GM23338 (cell line): ENCODE data around the gene IGF2R. TPM values are rescaled to one million over a fixed set of nuclear protein-coding genes. Genes with fewer than 3 reads are reported as not detected.

Experiments
- ATAC-seq: fragments of 200-7000 bp; cut with Tn5 transposase; 3 replicates; pipeline ENCODE4 v1.9.1; 2020
- DNase-seq: peaks from one replicate; pipeline ENCODE4 v3.0.0-alpha.2; 2015; ENCODE audit warnings: low spot score
- H2AFZ ChIP-seq: fragments of 200-600 bp; sonication (generic); 2 replicates; pipeline ENCODE4 v1.8.0; 2016; ENCODE audit warnings: antibody characterized with exemption, mild to moderate bottlenecking, moderate library complexity
- H3F3A ChIP-seq: fragments of 200-600 bp; sonication (generic); replicated peaks from 2 replicates; pipeline ENCODE4 v1.8.0; 2017; ENCODE audit warnings: antibody characterized with exemption, mixed run types, low read depth
- H3K27ac ChIP-seq: fragments of 200-600 bp; sonication (generic); 2 replicates; pipeline ENCODE4 v1.6.1; 2016; ENCODE audit warnings: low read depth
- H3K27me3 ChIP-seq: fragments of 200-600 bp; sonication (generic); 2 replicates; pipeline ENCODE4 v1.8.0; 2016; ENCODE audit warnings: mild to moderate bottlenecking, mixed run types, moderate library complexity; ENCODE audit not compliant: insufficient read depth
- H3K36me3 ChIP-seq: fragments of 200-600 bp; sonication (generic); 2 replicates; pipeline ENCODE4 v1.8.0; 2016; ENCODE audit warnings: mild to moderate bottlenecking; ENCODE audit not compliant: insufficient read depth
- H3K4me1 ChIP-seq: fragments of 200-600 bp; sonication (generic); 2 replicates; pipeline ENCODE4 v1.8.0; 2016; ENCODE audit warnings: mild to moderate bottlenecking, moderate library complexity; ENCODE audit not compliant: insufficient read depth
- H3K4me2 ChIP-seq: fragments of 200-600 bp; sonication (generic); 2 replicates; pipeline ENCODE4 v1.7.1; 2017; ENCODE audit warnings: mixed run types
- H3K4me3 ChIP-seq: fragments of 200-600 bp; sonication (generic); 2 replicates; pipeline ENCODE4 v1.6.1; 2016; ENCODE audit warnings: mixed run types
- H3K79me2 ChIP-seq: fragments of 200-600 bp; sonication (generic); replicated peaks from 2 replicates; pipeline ENCODE4 v1.8.0; 2017; ENCODE audit warnings: mild to moderate bottlenecking; ENCODE audit not compliant: insufficient read depth
- H3K9me2 ChIP-seq: fragments of 200-600 bp; sonication (generic); 2 replicates; pipeline ENCODE4 v1.8.0; 2017; ENCODE audit not compliant: insufficient read depth
- H4K20me1 ChIP-seq: fragments of 200-600 bp; sonication (generic); replicated peaks from 2 replicates; pipeline ENCODE4 v1.8.0; 2017; ENCODE audit warnings: mild to moderate bottlenecking; ENCODE audit not compliant: insufficient read depth
- H3K27ac Mint-ChIP-seq: 2 replicates; pipeline ENCODE4 v1.8.0; 2020; ENCODE audit warnings: inconsistent platforms, mild to moderate bottlenecking, moderate library complexity, mixed read lengths
- H3K27me3 Mint-ChIP-seq: 3 replicates; pipeline ENCODE4 v1.8.0; 2022; ENCODE audit warnings: low read depth, mild to moderate bottlenecking, moderate library complexity, mixed read lengths, inconsistent platforms; ENCODE audit not compliant: insufficient read depth, poor library complexity
- H3K36me3 Mint-ChIP-seq: 3 replicates; pipeline ENCODE4 v1.8.0; 2021; ENCODE audit warnings: low read depth, mild to moderate bottlenecking, inconsistent platforms, moderate library complexity, mixed read lengths
- H3K4me1 Mint-ChIP-seq: 3 replicates; pipeline ENCODE4 v1.8.0; 2020; ENCODE audit warnings: mild to moderate bottlenecking, inconsistent platforms, mixed read lengths
- H3K4me3 Mint-ChIP-seq: 3 replicates; pipeline ENCODE4 v1.8.0; 2021; ENCODE audit warnings: moderate library complexity, mild to moderate bottlenecking, inconsistent platforms, mixed read lengths
- H3K9me3 Mint-ChIP-seq: 3 replicates; pipeline ENCODE4 v1.8.0; 2020; ENCODE audit warnings: moderate library complexity, mild to moderate bottlenecking, inconsistent platforms, mixed read lengths
- CREB1 ChIP-seq: fragments of 250-450 bp; sonication (Bioruptor Pico); IDR thresholded peaks from 2 replicates; pipeline ENCODE4 v1.5.0; 2020; ENCODE audit warnings: low read depth, mild to moderate bottlenecking, moderate library complexity
- EZH2 ChIP-seq: fragments of 200-600 bp; sonication (generic); IDR thresholded peaks from one replicate; pipeline ENCODE4 v1.8.0; 2017; ENCODE audit warnings: antibody characterized with exemption, mild to moderate bottlenecking, low read depth; ENCODE audit not compliant: unreplicated experiment
- EZH2phosphoT487 ChIP-seq: fragments of 200-600 bp; sonication (generic); IDR thresholded peaks from one replicate; pipeline ENCODE4 v1.8.1; 2018; ENCODE audit warnings: antibody characterized with exemption; ENCODE audit not compliant: unreplicated experiment
- JUNB ChIP-seq: IDR thresholded peaks from one replicate; pipeline ENCODE4 v1.6.1; 2016; ENCODE audit warnings: antibody characterized with exemption; ENCODE audit not compliant: unreplicated experiment
- NANOG ChIP-seq: IDR thresholded peaks from 2 replicates; pipeline ENCODE4 v1.6.1; 2016; ENCODE audit warnings: antibody characterized with exemption, borderline replicate concordance
- POLR2AphosphoS5 ChIP-seq: IDR thresholded peaks from 2 replicates; pipeline ENCODE4 v1.6.1; 2016; ENCODE audit warnings: antibody characterized with exemption, low read depth
- STAT1 ChIP-seq: IDR thresholded peaks from one replicate; pipeline ENCODE4 v1.6.1; 2016; ENCODE audit warnings: antibody characterized with exemption; ENCODE audit not compliant: unreplicated experiment
- ZNF114 ChIP-seq: fragments of 250-450 bp; sonication (Bioruptor Pico); IDR thresholded peaks from 2 replicates; pipeline ENCODE4 v1.5.0; 2020; ENCODE audit warnings: mild to moderate bottlenecking, moderate library complexity
- ZNF331 ChIP-seq: fragments of 250-450 bp; sonication (Bioruptor Pico); IDR thresholded peaks from 2 replicates; pipeline ENCODE4 v1.5.0; 2020; ENCODE audit warnings: low read depth, mild to moderate bottlenecking, moderate library complexity
- polyA plus RNA-seq: library from polyadenylated mRNA; unstranded; fragments of >200 nt; fragmentation: Nextera tagmentation; extraction: Ambion mirVana; gene quantifications from 2 replicates; pipeline ENCODE4 v1.2.1, GENCODE V29; 2016
- total RNA-seq: library from RNA; depleted of rRNA; stranded (reverse); fragments of >200 nt; shearing (Covaris generic); gene quantifications from 2 replicates; pipeline ENCODE4 v1.2.3, GENCODE V29; 2014
- TF ChIP-seq, protein P1 (sequence below): IDR thresholded peaks from one replicate; pipeline ENCODE4 v1.6.1; 2018; ENCODE audit warnings: antibody characterized with exemption; ENCODE audit not compliant: unreplicated experiment
- TF ChIP-seq, protein P2 (sequence below): fragments of 250-450 bp; sonication (Bioruptor Pico); IDR thresholded peaks from 2 replicates; pipeline ENCODE4 v1.5.0; 2020; ENCODE audit warnings: mild to moderate bottlenecking, moderate library complexity
- TF ChIP-seq, protein P3 (sequence below): IDR thresholded peaks from 2 replicates; pipeline ENCODE4 v1.6.1; 2016; ENCODE audit warnings: antibody characterized with exemption
- TF ChIP-seq, protein P4 (sequence below), 2 experiments: fragments of 200-600 bp in 1 of 2; sonication (generic) in 1 of 2; conservative IDR thresholded peaks; 2 replicates each; pipeline versions ENCODE4 v1.5.1 to v1.6.1; 2016 to 2017; ENCODE audit warnings: antibody characterized with exemption in 2 of 2, low read depth in 2 of 2, mild to moderate bottlenecking in 2 of 2, moderate library complexity in 1 of 2

IGF2R gene
- total and polyA plus RNA-seq, 2 experiments from 2014 or later = 12.5 to 76.4 TPM

DNA sequence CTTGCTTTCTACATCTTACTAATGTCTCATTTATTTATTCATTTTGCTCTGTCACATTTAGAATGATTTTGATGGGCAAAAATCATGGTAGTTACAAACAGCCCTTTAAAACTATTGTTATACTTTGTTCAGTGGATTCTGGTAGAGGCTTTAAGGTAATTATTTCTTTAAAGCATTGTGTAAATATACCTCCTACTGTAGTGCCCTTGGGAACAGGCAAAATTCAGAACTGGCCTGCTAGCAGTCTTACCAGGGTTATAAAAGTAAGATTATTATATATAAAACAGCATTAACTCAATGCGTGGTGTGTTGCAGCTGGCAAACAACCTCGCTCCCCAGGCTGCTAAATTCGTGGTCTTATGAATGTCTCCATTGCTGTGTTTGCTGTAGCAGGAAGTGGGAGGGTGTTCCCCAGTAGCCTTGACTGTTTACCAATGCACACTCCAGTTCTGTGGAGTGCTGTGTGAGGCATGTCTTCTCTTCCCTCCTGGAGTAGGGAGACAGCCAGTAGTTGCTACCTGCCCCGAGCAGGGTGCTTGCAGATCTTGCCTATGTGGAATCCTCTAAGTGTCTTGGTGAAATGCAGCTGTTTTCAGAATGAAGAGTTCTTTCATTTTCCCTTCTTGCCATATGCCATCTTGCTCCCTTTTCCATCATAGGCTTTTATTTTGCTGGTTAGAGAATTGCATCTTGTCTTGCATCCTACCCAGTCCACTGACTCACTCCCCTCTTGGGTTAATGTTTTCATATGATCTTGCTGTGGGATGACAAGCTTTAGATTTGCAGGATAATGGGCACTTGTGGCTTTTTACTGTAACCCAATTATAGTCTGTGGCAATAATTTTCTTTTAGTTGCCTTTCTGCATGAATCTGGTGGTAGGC is 45.3 kb downstream of the IGF2R start:
- ATAC-seq (no peak), DNase-seq (no peak)
- Histone ChIP-seq H4K20me1 (no peaks in the 10 kb centered on the region; the same call in 1 of the 2 replicates), H3K9me2 (no peaks in the 10 kb centered on the region), H3K4me1 (no peaks in the 10 kb centered on the region; the same call in 1 of the 2 replicates), H3K79me2 (peaks cover 3% of the 10 kb centered on the region; the same call in 1 of the 2 replicates), H3K36me3 (peaks cover 3% of the 10 kb centered on the region; the same call in 1 of the 2 replicates), H3K4me2 (no peak overlapping the region), H2AFZ (no peak overlapping the region), H3K27ac (no peak overlapping the region), H3K4me3 (no peak overlapping the region), H3F3A (no peaks in the 10 kb centered on the region), H3K27me3 (no peaks in the 10 kb centered on the region)
- H3K36me3 Mint-ChIP-seq = peaks cover 38% of the 10 kb centered on the region
- TF ChIP-seq, protein P1, sequence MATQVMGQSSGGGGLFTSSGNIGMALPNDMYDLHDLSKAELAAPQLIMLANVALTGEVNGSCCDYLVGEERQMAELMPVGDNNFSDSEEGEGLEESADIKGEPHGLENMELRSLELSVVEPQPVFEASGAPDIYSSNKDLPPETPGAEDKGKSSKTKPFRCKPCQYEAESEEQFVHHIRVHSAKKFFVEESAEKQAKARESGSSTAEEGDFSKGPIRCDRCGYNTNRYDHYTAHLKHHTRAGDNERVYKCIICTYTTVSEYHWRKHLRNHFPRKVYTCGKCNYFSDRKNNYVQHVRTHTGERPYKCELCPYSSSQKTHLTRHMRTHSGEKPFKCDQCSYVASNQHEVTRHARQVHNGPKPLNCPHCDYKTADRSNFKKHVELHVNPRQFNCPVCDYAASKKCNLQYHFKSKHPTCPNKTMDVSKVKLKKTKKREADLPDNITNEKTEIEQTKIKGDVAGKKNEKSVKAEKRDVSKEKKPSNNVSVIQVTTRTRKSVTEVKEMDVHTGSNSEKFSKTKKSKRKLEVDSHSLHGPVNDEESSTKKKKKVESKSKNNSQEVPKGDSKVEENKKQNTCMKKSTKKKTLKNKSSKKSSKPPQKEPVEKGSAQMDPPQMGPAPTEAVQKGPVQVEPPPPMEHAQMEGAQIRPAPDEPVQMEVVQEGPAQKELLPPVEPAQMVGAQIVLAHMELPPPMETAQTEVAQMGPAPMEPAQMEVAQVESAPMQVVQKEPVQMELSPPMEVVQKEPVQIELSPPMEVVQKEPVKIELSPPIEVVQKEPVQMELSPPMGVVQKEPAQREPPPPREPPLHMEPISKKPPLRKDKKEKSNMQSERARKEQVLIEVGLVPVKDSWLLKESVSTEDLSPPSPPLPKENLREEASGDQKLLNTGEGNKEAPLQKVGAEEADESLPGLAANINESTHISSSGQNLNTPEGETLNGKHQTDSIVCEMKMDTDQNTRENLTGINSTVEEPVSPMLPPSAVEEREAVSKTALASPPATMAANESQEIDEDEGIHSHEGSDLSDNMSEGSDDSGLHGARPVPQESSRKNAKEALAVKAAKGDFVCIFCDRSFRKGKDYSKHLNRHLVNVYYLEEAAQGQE = no peak
- TF ChIP-seq, protein P2, sequence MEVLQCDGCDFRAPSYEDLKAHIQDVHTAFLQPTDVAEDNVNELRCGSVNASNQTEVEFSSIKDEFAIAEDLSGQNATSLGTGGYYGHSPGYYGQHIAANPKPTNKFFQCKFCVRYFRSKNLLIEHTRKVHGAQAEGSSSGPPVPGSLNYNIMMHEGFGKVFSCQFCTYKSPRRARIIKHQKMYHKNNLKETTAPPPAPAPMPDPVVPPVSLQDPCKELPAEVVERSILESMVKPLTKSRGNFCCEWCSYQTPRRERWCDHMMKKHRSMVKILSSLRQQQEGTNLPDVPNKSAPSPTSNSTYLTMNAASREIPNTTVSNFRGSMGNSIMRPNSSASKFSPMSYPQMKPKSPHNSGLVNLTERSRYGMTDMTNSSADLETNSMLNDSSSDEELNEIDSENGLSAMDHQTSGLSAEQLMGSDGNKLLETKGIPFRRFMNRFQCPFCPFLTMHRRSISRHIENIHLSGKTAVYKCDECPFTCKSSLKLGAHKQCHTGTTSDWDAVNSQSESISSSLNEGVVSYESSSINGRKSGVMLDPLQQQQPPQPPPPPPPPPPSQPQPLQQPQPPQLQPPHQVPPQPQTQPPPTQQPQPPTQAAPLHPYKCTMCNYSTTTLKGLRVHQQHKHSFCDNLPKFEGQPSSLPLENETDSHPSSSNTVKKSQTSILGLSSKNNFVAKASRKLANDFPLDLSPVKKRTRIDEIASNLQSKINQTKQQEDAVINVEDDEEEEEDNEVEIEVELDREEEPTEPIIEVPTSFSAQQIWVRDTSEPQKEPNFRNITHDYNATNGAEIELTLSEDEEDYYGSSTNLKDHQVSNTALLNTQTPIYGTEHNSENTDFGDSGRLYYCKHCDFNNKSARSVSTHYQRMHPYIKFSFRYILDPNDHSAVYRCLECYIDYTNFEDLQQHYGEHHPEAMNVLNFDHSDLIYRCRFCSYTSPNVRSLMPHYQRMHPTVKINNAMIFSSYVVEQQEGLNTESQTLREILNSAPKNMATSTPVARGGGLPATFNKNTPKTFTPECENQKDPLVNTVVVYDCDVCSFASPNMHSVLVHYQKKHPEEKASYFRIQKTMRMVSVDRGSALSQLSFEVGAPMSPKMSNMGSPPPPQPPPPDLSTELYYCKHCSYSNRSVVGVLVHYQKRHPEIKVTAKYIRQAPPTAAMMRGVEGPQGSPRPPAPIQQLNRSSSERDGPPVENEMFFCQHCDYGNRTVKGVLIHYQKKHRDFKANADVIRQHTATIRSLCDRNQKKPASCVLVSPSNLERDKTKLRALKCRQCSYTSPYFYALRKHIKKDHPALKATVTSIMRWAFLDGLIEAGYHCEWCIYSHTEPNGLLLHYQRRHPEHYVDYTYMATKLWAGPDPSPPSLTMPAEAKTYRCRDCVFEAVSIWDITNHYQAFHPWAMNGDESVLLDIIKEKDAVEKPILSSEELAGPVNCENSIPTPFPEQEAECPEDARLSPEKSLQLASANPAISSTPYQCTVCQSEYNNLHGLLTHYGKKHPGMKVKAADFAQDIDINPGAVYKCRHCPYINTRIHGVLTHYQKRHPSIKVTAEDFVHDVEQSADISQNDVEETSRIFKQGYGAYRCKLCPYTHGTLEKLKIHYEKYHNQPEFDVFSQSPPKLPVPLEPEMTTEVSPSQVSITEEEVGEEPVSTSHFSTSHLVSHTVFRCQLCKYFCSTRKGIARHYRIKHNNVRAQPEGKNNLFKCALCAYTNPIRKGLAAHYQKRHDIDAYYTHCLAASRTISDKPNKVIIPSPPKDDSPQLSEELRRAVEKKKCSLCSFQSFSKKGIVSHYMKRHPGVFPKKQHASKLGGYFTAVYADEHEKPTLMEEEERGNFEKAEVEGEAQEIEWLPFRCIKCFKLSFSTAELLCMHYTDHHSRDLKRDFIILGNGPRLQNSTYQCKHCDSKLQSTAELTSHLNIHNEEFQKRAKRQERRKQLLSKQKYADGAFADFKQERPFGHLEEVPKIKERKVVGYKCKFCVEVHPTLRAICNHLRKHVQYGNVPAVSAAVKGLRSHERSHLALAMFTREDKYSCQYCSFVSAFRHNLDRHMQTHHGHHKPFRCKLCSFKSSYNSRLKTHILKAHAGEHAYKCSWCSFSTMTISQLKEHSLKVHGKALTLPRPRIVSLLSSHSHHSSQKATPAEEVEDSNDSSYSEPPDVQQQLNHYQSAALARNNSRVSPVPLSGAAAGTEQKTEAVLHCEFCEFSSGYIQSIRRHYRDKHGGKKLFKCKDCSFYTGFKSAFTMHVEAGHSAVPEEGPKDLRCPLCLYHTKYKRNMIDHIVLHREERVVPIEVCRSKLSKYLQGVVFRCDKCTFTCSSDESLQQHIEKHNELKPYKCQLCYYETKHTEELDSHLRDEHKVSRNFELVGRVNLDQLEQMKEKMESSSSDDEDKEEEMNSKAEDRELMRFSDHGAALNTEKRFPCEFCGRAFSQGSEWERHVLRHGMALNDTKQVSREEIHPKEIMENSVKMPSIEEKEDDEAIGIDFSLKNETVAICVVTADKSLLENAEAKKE (CRISPR knock-in tag) = no peak
- TF ChIP-seq POLR2AphosphoS5 = no peak
- TF ChIP-seq JUNB = no peak
- TF ChIP-seq, protein P3, sequence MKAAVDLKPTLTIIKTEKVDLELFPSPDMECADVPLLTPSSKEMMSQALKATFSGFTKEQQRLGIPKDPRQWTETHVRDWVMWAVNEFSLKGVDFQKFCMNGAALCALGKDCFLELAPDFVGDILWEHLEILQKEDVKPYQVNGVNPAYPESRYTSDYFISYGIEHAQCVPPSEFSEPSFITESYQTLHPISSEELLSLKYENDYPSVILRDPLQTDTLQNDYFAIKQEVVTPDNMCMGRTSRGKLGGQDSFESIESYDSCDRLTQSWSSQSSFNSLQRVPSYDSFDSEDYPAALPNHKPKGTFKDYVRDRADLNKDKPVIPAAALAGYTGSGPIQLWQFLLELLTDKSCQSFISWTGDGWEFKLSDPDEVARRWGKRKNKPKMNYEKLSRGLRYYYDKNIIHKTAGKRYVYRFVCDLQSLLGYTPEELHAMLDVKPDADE = no peak
- TF ChIP-seq EZH2 = no peak
- no peak for TF ChIP-seq ZNF114 (CRISPR knock-in tag)
- no peak for TF ChIP-seq NANOG
- no peak for TF ChIP-seq EZH2phosphoT487
- TF ChIP-seq, protein P4, sequence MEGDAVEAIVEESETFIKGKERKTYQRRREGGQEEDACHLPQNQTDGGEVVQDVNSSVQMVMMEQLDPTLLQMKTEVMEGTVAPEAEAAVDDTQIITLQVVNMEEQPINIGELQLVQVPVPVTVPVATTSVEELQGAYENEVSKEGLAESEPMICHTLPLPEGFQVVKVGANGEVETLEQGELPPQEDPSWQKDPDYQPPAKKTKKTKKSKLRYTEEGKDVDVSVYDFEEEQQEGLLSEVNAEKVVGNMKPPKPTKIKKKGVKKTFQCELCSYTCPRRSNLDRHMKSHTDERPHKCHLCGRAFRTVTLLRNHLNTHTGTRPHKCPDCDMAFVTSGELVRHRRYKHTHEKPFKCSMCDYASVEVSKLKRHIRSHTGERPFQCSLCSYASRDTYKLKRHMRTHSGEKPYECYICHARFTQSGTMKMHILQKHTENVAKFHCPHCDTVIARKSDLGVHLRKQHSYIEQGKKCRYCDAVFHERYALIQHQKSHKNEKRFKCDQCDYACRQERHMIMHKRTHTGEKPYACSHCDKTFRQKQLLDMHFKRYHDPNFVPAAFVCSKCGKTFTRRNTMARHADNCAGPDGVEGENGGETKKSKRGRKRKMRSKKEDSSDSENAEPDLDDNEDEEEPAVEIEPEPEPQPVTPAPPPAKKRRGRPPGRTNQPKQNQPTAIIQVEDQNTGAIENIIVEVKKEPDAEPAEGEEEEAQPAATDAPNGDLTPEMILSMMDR (conservative IDR thresholded peaks at IDR 0.05; ENCODE audit: low read depth in 2 of 2) = no peak
- TF ChIP-seq STAT1 = no peak
- no peak for TF ChIP-seq CREB1 (CRISPR knock-in tag)
- TF ChIP-seq ZNF331 (CRISPR knock-in tag) = no peak
- no peaks in the 10 kb centered on the region; the same call in 2 of the 3 replicates for H3K4me1 Mint-ChIP-seq
- H3K27me3 Mint-ChIP-seq = no peaks in the 10 kb centered on the region
- H3K27ac Mint-ChIP-seq = no peak overlapping the region
- no peak overlapping the region for H3K4me3 Mint-ChIP-seq
- H3K9me3 Mint-ChIP-seq = no peaks in the 10 kb centered on the region
